DMS79 (cell line): Measurements from ENCODE around the gene MYBPH.

Source experiments
- DNase-seq: peaks from one replicate; lab custom pipeline; 2025; lab: John Stamatoyannopoulos, UW

MYBPH gene

DNA sequence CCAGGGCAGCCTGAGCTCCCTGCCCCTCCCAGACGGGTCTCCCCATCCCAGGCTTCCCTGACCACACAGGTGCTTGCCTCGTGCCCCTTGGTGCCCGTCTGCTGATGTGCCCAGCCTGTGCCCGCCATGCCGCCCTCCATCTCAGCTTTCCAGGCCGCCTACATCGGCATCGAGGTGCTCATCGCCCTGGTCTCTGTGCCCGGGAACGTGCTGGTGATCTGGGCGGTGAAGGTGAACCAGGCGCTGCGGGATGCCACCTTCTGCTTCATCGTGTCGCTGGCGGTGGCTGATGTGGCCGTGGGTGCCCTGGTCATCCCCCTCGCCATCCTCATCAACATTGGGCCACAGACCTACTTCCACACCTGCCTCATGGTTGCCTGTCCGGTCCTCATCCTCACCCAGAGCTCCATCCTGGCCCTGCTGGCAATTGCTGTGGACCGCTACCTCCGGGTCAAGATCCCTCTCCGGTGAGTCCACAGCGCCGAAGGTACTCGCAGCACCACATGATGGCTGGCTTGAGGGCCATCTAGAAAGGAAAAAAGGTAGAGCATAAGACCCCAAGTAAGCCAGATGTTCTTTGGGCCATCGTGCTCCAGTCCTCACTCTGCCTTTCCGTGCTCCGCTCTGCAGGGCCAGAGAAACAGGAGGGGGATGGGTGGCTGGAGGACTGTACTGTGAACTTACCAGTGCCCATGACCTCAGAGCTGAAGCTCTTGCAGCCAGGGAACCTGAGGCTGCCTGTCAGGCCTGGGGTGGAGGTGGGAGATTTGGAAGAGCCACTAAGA lies 46.7 kb downstream of the MYBPH start:
- no peak for DNase-seq

DNA sequence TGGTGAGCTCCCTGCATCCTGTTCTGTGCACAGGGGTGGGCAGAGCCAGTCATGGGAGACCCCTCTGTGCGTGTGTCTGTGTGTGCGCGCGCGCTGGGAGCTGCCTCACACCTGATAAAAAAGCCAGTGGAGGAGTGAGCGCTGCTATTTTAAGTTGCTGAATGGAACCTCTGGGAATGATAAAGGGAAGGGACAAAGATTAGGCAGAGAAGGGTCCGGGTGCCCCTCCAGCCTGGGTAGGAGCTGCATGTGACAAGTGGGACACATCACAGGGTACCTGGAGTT lies 47.3 kb downstream of the MYBPH start:
- DNase-seq, result no peak

DNA sequence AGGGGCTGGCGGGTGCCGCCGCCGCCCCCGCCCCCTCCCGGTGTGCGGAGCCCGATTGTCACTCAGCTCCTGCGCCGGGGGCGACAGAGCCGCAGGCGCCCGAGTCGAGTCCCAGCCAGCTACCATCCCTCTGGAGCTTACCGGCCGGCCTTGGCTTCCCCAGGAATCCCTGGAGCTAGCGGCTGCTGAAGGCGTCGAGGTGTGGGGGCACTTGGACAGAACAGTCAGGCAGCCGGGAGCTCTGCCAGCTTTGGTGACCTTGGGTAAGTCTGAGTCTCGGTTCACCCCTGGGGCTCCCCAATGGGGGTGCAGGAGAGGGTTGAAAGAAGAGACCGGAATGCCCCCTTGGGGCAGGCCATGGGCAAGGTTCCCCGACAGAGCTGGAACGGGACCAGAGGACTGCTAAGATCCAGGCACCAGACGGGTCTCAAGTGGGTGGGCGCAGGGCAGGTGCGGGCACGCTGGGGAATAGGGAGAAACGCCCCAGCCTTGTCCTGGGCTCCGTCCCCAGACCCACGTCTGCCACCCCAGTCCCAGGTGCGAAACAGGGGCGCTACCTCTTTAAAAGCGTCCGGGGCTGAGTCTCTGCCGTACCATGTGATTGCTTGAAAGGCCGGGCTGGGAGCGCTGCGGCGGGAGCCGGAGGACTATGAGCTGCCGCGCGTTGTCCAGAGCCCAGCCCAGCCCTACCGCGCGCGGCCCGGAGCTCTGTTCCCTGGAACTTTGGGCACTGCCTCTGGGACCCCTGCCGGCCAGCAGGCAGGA lies 47.8 kb downstream of the MYBPH start, which contains the start of gene ADORA1:
TSS of gene ADORA1 (plus strand) at position 61 of the 765 bp plus-strand sequence. CDS start 1,116 bp downstream, outside the sequence.
- DNase-seq, result no peak

DNA sequence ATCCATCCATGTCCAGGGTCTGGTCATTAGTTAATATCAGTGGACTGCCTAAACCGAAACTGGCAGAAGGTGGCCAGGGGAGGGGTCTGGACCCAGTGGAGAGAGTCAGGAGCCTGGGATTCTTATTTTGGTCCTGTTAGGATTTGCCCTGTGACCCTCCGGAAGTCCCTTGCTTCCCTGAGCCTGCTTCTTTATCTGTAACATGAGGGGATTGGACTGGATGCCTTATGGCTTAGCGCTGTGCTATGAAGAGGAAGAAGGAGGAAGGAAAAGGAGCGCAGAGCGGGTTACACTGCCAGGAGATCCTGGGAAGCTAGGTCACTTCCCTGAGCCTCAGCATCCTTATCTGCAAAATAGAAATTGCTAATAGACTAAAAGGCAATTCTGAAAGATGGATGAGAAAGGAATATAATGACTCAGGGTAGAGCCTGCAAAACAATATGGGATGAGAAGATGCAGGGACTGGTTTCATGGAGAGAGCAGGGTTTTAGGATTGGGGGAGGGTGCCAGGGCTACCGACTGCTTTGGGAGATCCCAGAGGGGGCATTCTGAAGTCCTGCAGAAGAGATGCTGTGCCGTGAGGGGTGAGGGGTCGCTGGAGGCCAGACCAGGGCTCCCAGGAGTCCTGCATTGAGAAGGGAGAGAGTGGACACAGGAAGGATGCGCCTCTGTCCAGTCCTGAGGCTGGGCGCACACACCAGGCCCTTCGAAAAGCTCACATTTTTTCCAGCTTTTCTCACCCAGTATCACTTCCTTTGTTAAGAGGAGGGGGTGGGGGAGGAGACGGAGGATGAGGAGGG lies 48.6 kb downstream of the MYBPH start:
- no peak for DNase-seq

DNA sequence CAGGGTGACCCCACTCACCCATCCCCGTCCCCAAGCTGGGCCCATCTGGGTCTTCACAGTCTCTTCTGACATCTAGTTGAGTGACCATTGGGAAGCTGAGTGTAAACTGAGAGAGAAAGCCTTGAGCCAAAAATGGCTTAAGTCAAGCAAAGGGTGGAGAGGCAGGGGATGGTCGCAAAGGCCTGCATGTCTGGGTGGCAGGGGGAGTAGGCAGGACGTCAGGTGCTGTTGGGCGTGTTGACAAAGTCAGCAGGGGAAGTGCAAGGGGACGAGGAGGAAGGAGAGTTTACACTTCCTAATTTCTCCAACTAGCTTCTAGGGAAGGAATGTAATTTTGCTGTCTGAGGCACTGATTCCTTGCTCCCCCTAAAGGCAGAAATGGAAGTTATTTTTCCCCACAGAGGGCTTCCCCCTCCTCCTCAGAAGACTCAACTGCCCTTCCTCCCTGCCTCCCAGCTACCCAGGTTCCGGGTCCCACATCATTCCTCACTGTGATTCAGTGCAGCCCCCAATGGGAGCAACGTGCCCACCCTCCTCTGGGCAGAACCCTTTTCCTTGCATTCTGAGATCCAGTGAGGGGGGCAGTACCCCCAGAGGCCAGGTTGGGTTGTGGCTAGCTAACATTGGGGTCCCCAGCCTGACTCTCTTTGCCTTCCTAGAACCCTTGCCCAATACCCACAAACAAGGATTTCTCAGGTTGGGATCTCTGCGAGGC lies 49.3 kb downstream of the MYBPH start:
- DNase-seq, result no peak

DNA sequence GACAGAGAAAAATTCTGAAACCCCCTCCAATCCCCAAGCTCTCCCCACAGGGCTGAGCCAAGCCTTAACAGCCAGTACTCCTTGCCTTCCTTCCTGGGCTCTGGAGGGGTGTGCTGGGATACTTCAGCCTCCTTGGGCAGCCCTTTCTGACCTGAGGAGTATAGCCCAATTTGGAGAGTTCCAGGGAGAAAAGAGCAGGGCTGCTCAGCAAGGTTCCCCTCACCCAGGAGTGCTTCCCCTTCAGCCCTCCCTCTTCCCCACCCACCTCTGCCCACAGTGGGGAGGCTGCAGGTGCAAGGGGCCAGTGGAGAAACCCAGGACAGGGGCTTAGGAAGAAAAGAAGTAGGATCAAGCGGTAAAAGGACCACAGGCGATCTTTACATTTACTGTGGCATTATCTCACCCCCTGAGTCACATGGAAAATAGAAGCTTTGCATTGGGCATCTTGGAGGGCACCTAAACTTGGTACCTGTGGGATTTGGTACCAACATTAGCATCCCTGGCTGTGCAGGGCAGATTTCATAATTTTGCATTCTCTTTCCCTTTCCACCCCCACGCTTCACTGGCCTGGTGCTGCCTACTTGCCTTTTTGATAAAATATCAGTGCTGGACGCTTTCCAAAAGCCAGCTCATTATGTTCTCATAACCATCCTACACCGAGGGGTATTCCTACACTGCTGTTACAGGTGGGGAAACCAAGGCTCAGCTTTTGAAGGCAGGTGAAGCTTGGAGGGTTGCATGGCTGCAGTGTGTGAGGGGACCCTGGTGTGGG lies 50.9 kb downstream of the MYBPH start:
- DNase-seq, result no peak

DNA sequence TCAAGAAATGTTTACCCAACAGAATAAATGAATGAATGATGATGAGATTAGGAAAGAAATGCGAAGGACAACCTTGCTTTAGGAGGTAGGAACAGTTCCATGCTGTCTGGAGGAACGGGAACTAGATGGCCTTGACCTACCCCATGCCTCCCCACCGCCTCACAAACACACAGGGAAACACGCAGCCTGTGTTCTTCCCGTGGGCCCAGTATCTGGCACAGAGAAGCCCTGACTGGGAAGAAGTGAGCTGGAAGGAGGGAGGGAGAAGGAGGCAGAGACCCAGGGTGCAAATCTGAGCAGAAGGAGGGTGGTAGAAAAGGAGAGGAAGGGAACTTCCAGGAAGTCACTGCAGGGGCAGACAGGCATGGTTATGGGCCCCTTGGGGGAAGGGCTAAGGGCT lies 51.6 kb downstream of the MYBPH start:
- DNase-seq, result no peak

DNA sequence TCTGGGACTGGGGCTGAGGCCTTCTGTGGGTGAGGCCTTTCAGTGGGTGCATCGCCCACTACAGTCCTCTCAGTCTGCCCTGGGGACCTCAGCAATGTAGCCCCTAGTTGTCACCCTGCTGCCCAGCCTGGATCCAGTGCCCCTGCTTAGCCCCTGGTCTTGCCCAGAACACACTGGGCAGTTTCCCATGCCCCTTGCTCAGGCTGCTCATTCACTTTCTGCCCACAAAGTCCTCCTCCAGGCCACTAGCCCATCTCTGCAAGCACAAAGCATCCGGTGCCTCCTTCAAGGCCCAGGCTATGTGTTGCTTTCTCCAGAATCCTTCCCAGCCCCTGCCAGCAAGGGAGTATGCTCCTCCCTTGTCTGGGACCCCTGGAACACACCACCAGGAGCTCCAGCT lies 53.5 kb downstream of the MYBPH start:
- DNase-seq, result no peak

DNA sequence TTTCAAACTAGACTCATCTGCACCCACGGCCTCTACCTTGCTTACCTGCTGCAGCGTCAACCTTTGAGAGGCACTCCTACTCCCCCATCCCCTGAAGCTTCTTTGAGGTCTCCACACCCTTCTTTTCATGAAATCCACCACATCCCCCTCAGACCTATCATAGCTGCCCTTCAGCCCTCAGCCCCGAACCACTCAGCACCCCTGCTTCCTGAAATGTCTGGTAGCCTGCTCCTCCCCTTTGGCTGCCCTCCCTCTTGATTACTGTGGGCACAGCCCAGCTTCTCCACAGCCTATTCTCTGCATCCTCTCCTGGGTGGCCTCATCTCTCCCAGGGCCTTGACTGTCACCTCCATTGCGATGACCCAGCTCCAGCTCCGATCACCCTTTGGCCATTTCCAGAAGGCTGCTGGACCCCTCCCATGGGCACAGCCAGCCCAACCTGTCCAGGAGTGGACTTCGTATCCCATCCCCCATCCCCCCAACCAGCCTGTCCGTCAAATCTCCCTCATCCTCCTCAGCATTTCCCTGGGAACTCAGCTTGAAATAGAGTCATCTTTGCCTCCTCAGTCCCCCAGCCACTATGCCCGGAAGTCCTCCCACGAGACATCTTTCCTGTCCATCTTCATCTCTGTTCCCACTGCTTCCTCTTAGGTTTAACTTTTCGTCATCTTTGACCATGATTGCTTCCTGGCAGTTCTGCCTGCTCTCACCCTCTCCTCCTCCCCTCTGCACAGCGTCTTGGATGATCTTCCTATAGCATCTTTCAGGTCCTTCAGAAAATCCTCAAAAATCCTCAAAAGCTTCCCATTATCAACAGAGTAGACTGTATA lies 54.2 kb downstream of the MYBPH start:
- no peak for DNase-seq

DNA sequence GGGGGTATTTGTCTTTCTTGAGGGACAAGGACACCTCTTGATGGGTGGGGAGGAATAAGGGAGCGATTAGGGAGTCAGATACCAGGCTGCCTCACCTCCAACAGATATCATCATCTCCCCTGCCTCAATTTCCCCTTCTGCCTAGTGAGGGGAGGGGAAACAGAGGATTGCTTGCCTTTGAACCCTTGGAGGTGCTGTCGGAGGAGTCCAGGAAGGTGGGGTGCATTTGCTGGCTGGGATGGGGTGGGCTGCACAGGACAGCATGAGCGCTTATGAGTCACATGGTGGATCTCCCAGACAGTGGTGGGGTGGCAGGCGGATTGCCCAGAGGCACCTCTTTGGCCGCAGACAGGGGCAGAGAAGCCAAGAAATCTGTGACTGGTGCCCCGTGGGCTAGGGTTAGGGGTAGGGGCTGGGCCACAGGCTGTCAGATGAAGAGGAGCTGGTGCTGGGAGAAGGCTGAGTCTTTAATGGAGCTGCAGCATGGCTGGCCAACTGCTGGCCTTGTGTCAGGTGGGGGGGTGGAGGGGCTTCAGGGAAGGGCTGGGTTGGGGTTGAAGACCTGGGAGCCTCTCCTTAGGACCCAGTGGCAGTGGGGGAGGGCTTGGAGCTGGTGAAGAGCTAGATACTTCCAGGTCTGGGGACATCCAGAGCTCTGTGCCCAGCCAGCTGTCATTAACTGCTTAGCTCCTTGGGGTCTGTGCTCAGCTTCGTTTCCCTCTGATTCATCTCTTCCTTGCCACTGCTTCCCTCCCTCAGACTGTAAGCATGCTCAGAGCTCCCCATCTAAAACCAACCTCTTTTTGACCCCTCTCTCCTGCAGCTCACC lies 55.1 kb downstream of the MYBPH start:
- no peak for DNase-seq
